Measurements from ENCODE around the gene EIF4A2. TPM values are rescaled to one million over a fixed set of nuclear protein-coding genes. Genes with fewer than 3 reads are reported as not detected.

Gene EIF4A2
- total RNA-seq, 1 experiment from 2014 or later: 574 TPM

DNA sequence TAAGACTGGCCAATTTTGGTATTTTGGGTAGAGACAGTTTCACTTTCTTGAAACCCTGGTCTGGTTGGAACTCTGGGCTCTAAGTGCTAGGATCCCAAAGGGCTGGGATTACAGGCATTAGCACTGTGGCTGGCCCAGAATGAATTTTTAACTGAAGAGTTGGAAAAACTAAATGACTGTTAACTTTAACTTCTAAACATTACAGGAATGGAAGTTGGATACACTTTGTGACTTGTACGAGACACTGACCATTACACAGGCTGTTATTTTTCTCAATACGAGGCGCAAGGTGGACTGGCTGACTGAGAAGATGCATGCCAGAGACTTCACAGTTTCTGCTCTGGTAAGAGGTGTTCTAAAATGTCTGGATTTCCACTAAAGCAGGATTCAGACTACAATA, 3.5 kb downstream of the EIF4A2 start (continued):
- peak; percentile 35; the same call in 1 of the 2 replicates for TF ChIP-seq ZNF532 (CRISPR knock-in tag; IDR thresholded peaks at IDR 0.05; ENCODE audit: borderline replicate concordance)
- TF ChIP-seq TEAD1 (CRISPR knock-in tag; IDR thresholded peaks at IDR 0.05): no peak
- TF ChIP-seq NR1H2 (CRISPR knock-in tag; IDR thresholded peaks at IDR 0.05): no peak
- TF ChIP-seq ATF1 (CRISPR knock-in tag; IDR thresholded peaks at IDR 0.05): no peak
- 0 out of 2 replicates have a peak, but pooled peaks have one; percentile 9 for TF ChIP-seq NFATC4 (CRISPR knock-in tag; IDR thresholded peaks at IDR 0.05)
- TF ChIP-seq HMGA2 (CRISPR knock-in tag; IDR thresholded peaks at IDR 0.05): no peak
- no peak for TF ChIP-seq ZNF423 (CRISPR knock-in tag; IDR thresholded peaks at IDR 0.05)
- TF ChIP-seq CREM (CRISPR knock-in tag; IDR thresholded peaks at IDR 0.05): peak; percentile 30; the same call in 1 of the 2 replicates
- no peak for TF ChIP-seq RELA (CRISPR knock-in tag; IDR thresholded peaks at IDR 0.05; ENCODE audit: borderline replicate concordance)
- TF ChIP-seq SMAD4 (CRISPR knock-in tag; IDR thresholded peaks at IDR 0.05): no peak
- no peak for TF ChIP-seq NR3C1 (CRISPR knock-in tag; conservative IDR thresholded peaks at IDR 0.05; ENCODE audit: low read depth)
- TF ChIP-seq STAT6 (CRISPR knock-in tag; conservative IDR thresholded peaks at IDR 0.05; ENCODE audit: low read depth): no peak
- TF ChIP-seq, protein P1, sequence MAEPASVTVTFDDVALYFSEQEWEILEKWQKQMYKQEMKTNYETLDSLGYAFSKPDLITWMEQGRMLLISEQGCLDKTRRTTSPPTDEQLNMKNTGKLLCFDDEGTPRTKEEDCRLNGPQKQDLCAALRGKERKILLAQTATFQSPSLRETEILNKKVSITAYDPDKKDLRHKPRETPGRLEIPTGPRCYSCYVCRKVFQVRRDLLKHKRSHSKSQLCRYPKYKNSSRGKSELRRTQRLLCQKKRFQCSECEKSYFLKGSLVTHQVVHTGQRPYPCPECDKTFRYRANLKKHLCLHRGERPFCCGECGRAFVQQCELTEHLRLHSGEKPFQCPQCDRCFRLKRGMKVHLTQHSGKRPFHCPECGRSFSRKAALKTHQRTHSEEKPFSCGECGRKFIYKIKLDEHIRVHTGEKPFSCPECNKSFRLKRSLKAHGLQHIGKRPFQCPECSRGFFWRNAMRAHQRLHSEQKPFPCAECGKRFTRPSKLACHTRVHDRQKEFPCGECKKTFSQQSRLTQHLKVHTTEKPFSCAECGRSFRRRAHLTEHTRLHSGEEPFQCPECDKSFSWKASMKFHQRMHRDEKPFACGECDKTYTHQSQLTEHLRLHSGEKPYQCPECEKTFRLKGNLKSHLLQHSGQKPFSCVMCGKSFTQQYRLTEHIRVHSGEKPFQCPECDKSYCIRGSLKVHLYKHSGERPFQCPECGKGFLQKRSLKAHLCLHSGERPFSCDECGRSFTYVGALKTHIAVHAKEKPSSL (CRISPR knock-in tag; conservative IDR thresholded peaks at IDR 0.05): no peak; the same call in 1 of the 2 replicates
- TF ChIP-seq ZBTB21 (CRISPR knock-in tag; IDR thresholded peaks at IDR 0.05; ENCODE audit: borderline replicate concordance): no peak
- TF ChIP-seq, protein P2, sequence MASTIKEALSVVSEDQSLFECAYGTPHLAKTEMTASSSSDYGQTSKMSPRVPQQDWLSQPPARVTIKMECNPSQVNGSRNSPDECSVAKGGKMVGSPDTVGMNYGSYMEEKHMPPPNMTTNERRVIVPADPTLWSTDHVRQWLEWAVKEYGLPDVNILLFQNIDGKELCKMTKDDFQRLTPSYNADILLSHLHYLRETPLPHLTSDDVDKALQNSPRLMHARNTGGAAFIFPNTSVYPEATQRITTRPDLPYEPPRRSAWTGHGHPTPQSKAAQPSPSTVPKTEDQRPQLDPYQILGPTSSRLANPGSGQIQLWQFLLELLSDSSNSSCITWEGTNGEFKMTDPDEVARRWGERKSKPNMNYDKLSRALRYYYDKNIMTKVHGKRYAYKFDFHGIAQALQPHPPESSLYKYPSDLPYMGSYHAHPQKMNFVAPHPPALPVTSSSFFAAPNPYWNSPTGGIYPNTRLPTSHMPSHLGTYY (CRISPR knock-in tag; IDR thresholded peaks at IDR 0.05): peak; percentile 81; the same call in 1 of the 2 replicates
- TF ChIP-seq ZNF317 (CRISPR knock-in tag; IDR thresholded peaks at IDR 0.05; ENCODE audit: borderline replicate concordance, low read depth): no peak
- no peak for TF ChIP-seq GABPB1 (CRISPR knock-in tag; IDR thresholded peaks at IDR 0.05)
- no peak for TF ChIP-seq NFYB (CRISPR knock-in tag; conservative IDR thresholded peaks at IDR 0.05; ENCODE audit: low read depth)
- no peak for TF ChIP-seq TP53 (CRISPR knock-in tag; IDR thresholded peaks at IDR 0.05)
- no peak for TF ChIP-seq E2F4 (CRISPR knock-in tag; IDR thresholded peaks at IDR 0.05; ENCODE audit: borderline replicate concordance, low read depth)
